Sigmoid colon (tissue), 4 donors: ENCODE measurements around the gene TFIP11.

Experiments
- CTCF ChIP-seq, 4 experiments: fragments of 450-650 bp in 3 of 4; fragments of 200-600 bp in 1 of 4; IDR thresholded peaks; one replicate each; pipeline ENCODE4 v1.5.1; 2016 to 2019; ENCODE audit warnings: antibody characterized with exemption in 4 of 4, mild to moderate bottlenecking in 3 of 4, moderate library complexity in 2 of 4
- POLR2AphosphoS5 ChIP-seq, 4 donors: sonication (generic); formaldehyde crosslinking; IDR thresholded peaks; one replicate each; pipeline ENCODE4 v1.6.1; 2017; ENCODE audit warnings: antibody characterized with exemption in 4 of 4

DNA sequence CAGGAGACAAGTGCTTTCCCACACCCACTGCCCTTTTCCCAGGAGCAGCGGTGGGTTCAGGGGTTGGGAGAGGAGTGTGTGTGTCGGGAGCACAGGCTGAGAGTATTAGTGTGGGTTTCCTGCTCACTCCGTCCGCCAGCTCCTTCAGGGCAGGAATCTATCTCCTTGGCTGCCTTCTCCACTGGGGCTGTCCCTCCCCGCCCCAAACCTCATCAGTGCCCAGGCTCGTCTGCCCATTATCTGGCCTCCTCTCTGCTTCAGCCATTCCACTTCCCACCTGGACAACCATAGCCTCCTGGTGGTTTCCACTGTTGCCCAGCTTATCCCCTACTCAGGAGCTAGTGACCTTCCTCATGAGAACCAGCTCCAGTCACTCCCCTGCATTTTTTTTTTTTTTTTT is 63.3 kb downstream of the TFIP11 start:
- TF ChIP-seq CTCF (IDR thresholded peaks at IDR 0.05): no peak
- TF ChIP-seq POLR2AphosphoS5 (IDR thresholded peaks at IDR 0.05): no peak
